RWPE1 (cell line): ENCODE measurements around the gene FNIP2.

Experiments
- CTCF ChIA-PET: fragments of 350-600 bp; sonication (Branson Sonifier 250); formaldehyde crosslinking; extraction: SDS; loops from one replicate; lab custom pipeline; 2021; lab: Yijun Ruan, JAX
- POLR2A ChIA-PET: fragments of 400-600 bp; formaldehyde crosslinking; extraction: SDS; loops from one replicate; lab custom pipeline; 2020; ENCODE audit warnings: antibody characterized with exemption; ENCODE audit not compliant: low non-redundant PET; lab: Yijun Ruan, JAX
- DNase-seq: peaks from one replicate; pipeline ENCODE4 v3.0.0; 2012; ENCODE audit warnings: low spot score
- H3K27ac ChIP-seq: fragments of 450-650 bp; 2 replicates; pipeline ENCODE4 v1.5.1; 2017
- CTCF ChIP-seq: fragments of 450-650 bp; conservative IDR thresholded peaks from 2 replicates; pipeline ENCODE4 v1.5.1; 2017; ENCODE audit warnings: low read depth, mild to moderate bottlenecking

The FNIP2 gene

GRCh38 chr4:158933236-158933635, 164.4 kb downstream of the FNIP2 start:
- ChIA-PET CTCF (no interaction called here), POLR2A (no interaction called here)
- no peak for TF ChIP-seq CTCF
- no peak overlapping the region for H3K27ac ChIP-seq
- DNase-seq = no peak

- no peak for TF ChIP-seq CTCF
- CTCF ChIA-PET = no interaction called here
- H3K27ac ChIP-seq = no peak overlapping the region
- DNase-seq = no peak
- POLR2A ChIA-PET = no interaction called here
Observed at GRCh38 chr4:158934996-158935669, 166.3 kb downstream of the FNIP2 start.

GRCh38 chr4:158936238-158936637, 167.4 kb downstream of the FNIP2 start:
- no peak overlapping the region for H3K27ac ChIP-seq
- ChIA-PET POLR2A (no interaction called here), CTCF (no interaction called here)
- DNase-seq = no peak
- no peak for TF ChIP-seq CTCF

- CTCF ChIA-PET = interaction anchor here (0.6 kb wide), 1 partner anchor 31 kb away, joined by 3 read pairs; no protein-coding TSS in a partner anchor
Observed at GRCh38 chr4:158938220-158939044, 169.6 kb downstream of the FNIP2 start.

GRCh38 chr4:158940271-158940670, 171.4 kb downstream of the FNIP2 start:
- POLR2A ChIA-PET = no interaction called here
- no peak for TF ChIP-seq CTCF
- no peak overlapping the region for H3K27ac ChIP-seq
- DNase-seq = no peak
- CTCF ChIA-PET = no interaction called here

More at GRCh38 chr4:158938220-158939044, 169.6 kb downstream of the FNIP2 start:
- no peak for TF ChIP-seq CTCF
- no peak overlapping the region for H3K27ac ChIP-seq
- DNase-seq = no peak
- POLR2A ChIA-PET = no interaction called here

GRCh38 chr4:158941321-158941720, 172.5 kb downstream of the FNIP2 start:
- DNase-seq = no peak
- ChIA-PET POLR2A (no interaction called here), CTCF (interaction anchor here (1.0 kb wide), 1 partner anchor 53 kb away, joined by 3 read pairs; no protein-coding TSS in a partner anchor)
- no peak overlapping the region for H3K27ac ChIP-seq
- TF ChIP-seq CTCF = no peak
